MG63 (cell line): ENCODE results near the gene HPS4. TPM values are rescaled to one million over a fixed set of nuclear protein-coding genes. Genes with fewer than 3 reads are reported as not detected.

ENCODE experiments used
- DNase-seq: peaks from one replicate; pipeline ENCODE4 v3.0.0-alpha.2; 2020
- H3K27me3 ChIP-seq: fragments of 250-450 bp; sonication (Bioruptor Pico); 2 replicates; pipeline ENCODE4 v1.5.1; 2020; ENCODE audit warnings: mild to moderate bottlenecking, moderate library complexity
- H3K36me3 ChIP-seq: fragments of 250-450 bp; sonication (Bioruptor Pico); 2 replicates; pipeline ENCODE4 v1.5.1; 2020; ENCODE audit warnings: mild to moderate bottlenecking, moderate library complexity
- H3K4me3 ChIP-seq: fragments of 250-450 bp; sonication (Bioruptor Pico); 2 replicates; pipeline ENCODE4 v1.5.1; 2020; ENCODE audit warnings: mild to moderate bottlenecking, moderate library complexity
- H3K9me3 ChIP-seq: fragments of 250-450 bp; sonication (Bioruptor Pico); 2 replicates; pipeline ENCODE4 v1.5.1; 2020; ENCODE audit warnings: mild to moderate bottlenecking, moderate library complexity
- total RNA-seq: library from RNA; depleted of rRNA; stranded (reverse); fragments of >200 nt; shearing (Covaris generic); gene quantifications from 2 replicates; pipeline ENCODE4 v1.2.3, GENCODE V29; 2014; ENCODE audit warnings: low replicate concordance

The HPS4 gene
- total RNA-seq, 1 experiment from 2014 or later = 13.0 TPM

DNA sequence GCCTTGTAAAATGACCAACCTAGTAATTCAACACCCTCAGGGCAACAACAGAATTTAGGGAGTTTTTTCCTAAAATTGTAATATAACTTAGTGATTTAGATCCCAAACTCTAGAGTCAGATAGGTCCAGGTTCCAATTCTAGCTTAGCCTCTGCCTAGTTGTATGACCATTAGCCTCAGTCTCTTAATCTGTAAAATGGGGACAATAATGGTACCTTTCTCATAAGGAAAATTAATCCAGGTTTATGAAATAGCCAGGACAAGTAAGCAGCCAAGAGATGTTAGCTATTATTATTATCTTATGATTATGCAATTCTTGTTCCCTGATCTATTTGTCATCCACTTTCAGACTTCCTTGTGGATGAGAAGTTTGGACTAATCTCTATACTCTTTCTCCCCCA lies 24.6 kb upstream of the HPS4 start:
- no peaks in the 10 kb centered on the region for H3K9me3 ChIP-seq
- no peak overlapping the region for H3K4me3 ChIP-seq
- H3K36me3 ChIP-seq = peaks cover 62% of the 10 kb centered on the region
- no peaks in the 10 kb centered on the region for H3K27me3 ChIP-seq
- DNase-seq = no peak

DNA sequence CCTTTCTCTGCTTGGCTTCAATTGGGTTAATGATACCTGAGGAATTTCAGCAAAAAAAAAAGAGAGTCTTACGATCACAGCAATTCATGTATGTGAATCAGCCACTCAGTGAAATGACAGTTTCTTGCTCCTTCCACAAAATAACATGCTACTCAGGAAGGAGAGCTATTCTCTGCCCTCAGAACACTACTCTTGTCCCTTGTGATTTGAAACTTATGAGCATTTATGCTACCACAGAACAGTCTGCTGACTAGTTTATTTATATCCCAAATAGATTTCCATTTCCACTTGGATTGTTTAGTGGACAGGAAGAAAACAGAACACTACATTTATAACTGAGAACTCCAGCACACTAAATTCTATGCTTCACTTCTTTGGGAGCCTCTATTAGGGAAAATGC lies 20.2 kb upstream of the HPS4 start:
- Histone ChIP-seq H3K36me3 (peaks cover 77% of the 10 kb centered on the region), H3K4me3 (no peak overlapping the region), H3K9me3 (no peaks in the 10 kb centered on the region), H3K27me3 (no peaks in the 10 kb centered on the region)
- no peak for DNase-seq

DNA sequence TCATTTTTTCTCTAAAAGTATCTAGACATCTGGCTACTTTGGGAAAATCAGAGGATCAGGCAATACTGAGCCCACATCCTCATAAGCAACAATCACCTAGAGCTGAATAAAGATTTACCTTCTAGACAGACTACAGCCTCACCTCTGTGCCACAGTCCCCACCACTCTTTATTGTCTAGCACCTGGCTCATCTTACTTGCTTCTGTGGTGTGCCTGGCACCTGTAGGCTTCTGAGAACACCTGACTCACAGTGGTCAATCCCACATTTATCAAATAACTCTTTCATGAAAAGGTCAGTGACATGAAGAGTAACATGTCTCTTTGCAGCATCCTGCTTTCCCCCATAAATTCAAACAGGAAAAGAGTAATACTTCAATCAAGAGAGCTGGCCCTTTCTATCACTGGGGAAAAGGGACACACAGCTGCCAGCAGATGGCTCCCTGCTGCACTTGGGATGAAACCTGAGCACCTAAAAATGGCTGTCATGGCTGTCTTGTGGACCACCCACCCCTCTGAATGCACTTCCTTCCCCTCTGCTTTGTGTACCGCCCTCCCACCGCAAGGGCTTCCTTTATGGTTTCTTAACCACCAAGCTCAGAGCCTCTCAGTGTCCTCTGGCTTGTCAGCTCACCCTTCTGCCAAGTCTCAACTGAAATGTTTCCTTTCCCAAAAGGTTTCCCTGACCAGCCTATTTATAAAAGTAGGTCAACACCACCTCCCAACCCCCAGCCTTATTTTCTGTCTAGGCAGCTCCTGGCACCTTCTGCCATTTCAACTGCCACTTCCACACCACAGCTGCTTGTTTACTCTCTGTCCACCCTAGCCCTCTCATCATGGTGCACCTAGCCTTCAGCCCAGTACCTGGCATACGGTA lies 19.3 kb upstream of the HPS4 start:
- H3K27me3 ChIP-seq = no peaks in the 10 kb centered on the region
- no peaks in the 10 kb centered on the region for H3K9me3 ChIP-seq
- DNase-seq = no peak
- H3K36me3 ChIP-seq = peaks cover 74% of the 10 kb centered on the region
- H3K4me3 ChIP-seq = no peak overlapping the region

DNA sequence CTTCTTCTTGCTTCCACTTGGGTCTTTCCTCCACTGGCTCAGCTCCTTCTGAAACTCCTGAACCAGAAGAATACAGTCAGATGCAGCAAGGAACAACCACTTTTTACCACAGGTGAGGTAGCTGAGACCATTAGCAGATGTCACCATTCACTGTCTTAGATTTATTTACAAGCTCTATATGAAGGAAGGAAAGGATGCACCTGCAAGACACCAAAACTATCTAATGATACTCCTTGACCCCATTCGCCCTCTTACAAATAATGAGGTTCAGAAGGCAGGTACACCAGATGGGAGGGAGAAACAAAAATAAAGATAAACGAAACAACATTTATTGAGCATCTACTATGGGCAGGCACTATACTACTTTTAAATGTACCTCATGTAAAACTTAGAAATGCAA lies 18.4 kb upstream of the HPS4 start:
- no peaks in the 10 kb centered on the region for H3K27me3 ChIP-seq
- peaks cover 79% of the 10 kb centered on the region for H3K36me3 ChIP-seq
- H3K4me3 ChIP-seq = no peak overlapping the region

DNA sequence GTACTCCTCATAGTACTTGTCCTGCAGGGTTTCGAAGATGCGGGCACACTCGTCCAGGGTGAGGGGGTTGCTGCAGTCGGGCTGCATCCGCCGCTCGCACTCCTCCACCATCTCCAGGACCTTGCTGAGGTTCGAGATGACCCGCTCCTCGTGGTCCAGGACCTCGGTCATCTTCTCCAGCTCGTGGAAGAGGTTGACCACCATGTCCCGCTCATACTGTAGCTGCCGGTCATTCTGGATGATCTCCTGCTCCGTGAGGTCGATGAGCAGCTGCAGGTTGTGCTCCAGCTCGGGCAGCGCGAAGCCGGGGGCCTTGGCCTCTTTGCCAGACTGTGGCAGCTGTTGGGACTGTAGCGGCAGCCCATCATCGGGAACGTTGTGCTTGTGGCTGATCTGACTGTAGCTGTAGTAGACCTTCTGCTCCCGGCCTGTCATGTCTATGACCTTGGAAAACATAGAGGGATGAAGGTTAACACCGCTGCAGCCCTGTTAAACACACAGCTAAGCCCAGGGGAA lies 15.7 kb upstream of the HPS4 start:
- DNase-seq = no peak
- Histone ChIP-seq H3K4me3 (no peak overlapping the region), H3K27me3 (no peaks in the 10 kb centered on the region), H3K36me3 (peaks cover 72% of the 10 kb centered on the region), H3K9me3 (no peaks in the 10 kb centered on the region)

More for the DNA sequence above, 18.4 kb upstream of the HPS4 start:
- H3K9me3 ChIP-seq = no peaks in the 10 kb centered on the region
- DNase-seq = no peak

DNA sequence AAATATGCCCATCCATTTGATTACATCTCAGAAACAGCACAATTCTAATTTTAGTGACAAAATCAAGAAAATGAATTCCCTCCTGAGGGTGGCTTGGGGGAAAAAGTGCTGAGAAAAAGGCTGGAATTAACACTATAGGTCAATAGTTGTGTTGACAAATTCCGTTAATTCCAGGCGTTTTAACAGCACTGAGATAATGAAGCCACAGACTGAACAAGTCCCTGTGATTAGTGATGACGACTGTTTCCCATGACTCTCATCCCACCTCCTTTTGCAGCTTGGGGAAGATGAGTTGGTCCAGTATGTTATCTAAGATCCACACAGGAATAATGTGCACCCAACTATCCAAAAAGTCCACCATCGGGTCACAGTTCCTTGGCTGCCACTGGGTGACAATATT lies 12.9 kb upstream of the HPS4 start:
- Histone ChIP-seq H3K27me3 (no peaks in the 10 kb centered on the region), H3K36me3 (peaks cover 77% of the 10 kb centered on the region), H3K9me3 (no peaks in the 10 kb centered on the region), H3K4me3 (no peak overlapping the region)
- DNase-seq = no peak

DNA sequence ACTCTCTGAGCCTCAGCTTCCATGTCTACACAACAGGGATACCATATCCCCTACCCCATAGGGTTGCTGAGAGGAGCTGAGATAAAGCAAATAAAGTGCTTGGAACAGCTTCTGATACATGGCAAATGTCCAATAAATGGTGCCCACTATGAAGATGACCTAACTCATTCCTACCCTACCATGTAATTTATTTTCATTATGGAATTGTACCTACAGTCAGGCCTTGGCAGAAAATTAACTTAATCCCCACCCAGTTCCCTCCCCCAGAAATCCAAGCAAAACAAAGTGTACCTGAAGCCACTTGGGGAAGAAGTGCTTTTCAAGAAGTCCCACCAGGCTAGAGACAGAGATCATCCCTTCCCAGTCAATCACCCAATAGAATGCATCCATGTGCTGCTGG lies 10.9 kb upstream of the HPS4 start:
- H3K36me3 ChIP-seq = peaks cover 74% of the 10 kb centered on the region
- no peaks in the 10 kb centered on the region for H3K9me3 ChIP-seq
- no peak for DNase-seq
- H3K4me3 ChIP-seq = no peak overlapping the region
- H3K27me3 ChIP-seq = no peaks in the 10 kb centered on the region

DNA sequence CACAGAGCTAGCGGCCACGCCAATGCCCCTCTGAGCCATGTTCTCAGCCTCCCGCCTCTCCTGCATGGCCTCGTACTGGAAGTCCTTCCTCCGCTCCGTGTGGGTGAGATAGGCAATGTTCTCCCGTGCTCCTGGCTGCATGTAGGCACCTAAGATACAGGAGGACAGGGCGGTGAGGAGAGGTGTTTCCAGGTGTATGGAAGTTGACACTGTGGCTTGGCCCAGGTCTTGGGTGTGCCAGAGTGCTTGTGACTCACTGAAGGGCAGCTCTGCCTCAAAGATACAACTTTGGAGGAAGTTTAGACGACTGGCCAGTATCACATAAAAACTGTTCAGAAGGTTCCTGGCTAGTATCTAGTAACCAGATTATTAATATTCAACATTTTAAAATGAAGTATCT lies 8.6 kb upstream of the HPS4 start:
- Histone ChIP-seq H3K36me3 (peaks cover 78% of the 10 kb centered on the region), H3K9me3 (no peaks in the 10 kb centered on the region), H3K4me3 (no peak overlapping the region), H3K27me3 (no peaks in the 10 kb centered on the region)
- no peak for DNase-seq

DNA sequence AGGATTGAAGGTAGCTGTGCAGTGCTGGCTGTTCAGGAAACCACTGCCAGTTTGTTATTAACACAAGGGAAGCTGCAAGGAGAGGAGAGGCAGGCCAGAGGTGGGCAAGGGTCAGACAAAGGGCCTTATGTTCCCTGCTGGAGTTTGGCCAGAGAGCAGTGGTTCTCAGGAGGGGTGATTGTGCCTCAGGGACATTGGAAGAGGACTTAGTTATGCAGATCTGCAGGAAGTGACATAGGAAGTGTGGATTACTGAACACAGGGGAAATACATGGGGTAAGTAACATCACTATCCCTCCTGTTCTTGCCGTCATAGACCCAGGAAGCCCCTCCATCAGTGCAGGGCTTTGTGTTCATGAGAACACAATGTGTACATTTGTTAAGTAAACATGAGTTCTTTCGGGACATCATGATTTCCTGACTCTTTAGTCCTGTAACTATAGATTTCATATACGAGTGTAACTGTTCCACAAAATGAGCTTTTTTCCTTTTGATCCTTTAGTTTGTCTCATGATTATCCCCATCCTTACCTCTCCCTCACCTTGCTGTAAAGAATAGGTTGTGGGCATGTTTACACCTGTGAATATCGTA lies 6.0 kb upstream of the HPS4 start:
- H3K36me3 ChIP-seq = peaks cover 60% of the 10 kb centered on the region
- no peak overlapping the region for H3K4me3 ChIP-seq
- no peaks in the 10 kb centered on the region for H3K27me3 ChIP-seq
- no peaks in the 10 kb centered on the region for H3K9me3 ChIP-seq
- DNase-seq = no peak

DNA sequence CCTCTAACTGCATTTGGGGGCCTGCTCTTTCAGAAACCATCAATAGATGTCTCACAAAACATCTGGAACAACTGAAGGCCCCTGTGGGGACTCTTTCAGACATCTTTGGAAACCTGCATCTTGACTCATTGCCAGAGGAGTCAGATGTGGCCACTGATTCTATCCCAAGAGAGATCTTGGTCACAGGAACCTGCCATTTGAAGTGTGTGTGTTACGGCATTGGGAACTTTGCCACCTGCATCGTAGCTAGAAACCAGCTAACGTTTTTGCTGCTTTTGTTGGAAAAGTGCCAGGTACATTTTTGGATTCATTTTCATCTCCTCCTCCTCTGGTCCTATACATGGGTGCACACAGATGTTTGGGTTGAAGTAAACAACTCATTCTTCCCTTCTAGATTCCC lies 4.4 kb upstream of the HPS4 start:
- H3K4me3 ChIP-seq = no peak overlapping the region
- no peak for DNase-seq
- H3K36me3 ChIP-seq = peaks cover 45% of the 10 kb centered on the region
- H3K27me3 ChIP-seq = no peaks in the 10 kb centered on the region
- no peaks in the 10 kb centered on the region for H3K9me3 ChIP-seq

DNA sequence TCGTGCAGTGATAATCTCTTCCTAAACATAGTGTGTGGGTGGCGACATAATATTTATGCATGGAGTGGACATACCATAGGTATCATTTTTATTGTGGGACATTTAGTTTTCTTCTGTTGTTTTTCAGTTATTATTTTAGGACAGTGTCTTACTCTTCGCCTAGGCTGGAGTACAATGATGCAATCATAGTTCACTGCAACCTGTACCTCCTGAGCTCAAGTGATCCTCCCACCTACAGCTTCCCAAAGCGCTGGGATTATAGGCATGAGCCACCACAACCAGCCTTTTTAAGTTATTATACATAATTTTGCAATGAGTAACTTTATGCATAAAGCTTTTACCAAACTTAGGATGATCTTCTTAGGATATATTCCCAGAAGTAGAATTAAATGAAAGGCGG lies 2.8 kb upstream of the HPS4 start:
- Histone ChIP-seq H3K9me3 (no peaks in the 10 kb centered on the region), H3K36me3 (peaks cover 36% of the 10 kb centered on the region), H3K4me3 (no peak overlapping the region), H3K27me3 (no peaks in the 10 kb centered on the region)
- DNase-seq = no peak

DNA sequence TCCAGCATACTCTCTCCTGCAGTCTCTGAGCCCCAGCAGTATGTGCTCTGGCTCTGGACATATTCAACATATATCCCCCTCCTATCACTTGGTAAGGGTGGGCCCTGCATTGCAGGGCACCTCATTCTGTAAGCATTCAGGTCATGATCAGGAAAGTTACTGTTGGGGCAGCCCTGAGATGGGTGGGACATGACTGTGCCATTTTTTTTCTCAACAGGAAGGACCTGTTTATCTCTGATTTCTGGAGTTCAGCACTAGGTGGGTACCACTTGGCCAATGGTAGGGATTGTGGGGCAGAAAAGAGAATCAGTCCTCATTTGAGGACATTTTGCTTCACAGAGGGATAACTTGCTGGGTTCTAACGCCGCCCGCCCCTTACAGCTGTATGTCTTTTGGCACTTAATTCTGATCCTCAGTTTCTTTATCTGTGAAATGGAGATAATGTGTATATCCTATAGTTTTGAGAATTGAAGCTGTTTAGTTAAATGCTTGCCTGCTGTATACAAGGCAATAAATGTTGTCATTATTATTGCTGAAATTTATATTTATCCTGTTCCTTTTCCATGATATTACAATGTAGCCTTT lies 2.3 kb upstream of the HPS4 start:
- Histone ChIP-seq H3K36me3 (peaks cover 33% of the 10 kb centered on the region), H3K9me3 (no peaks in the 10 kb centered on the region), H3K27me3 (no peaks in the 10 kb centered on the region), H3K4me3 (no peak overlapping the region)
- no peak for DNase-seq

DNA sequence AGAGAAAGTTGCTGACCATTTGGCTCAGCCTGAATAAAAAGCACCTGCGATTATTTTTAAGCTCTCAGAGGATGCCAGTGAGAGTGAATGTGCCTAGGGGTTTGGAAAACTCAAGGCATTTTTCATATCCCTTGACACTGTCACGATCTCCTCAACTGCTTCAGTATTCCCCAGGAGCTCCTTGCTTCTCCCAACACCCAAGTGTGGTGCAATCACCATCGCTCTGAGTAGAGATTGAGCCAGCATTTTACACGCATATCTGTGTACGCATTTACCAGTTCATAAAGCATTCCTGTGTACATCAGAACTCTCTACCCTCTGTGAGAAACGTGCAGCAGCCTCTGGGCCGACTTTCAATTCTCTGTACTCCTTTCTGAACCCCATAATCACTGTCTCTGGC lies 1.4 kb upstream of the HPS4 start:
- H3K4me3 ChIP-seq = peak overlapping the region; percentile 97
- H3K27me3 ChIP-seq = no peaks in the 10 kb centered on the region
- peaks cover 29% of the 10 kb centered on the region for H3K36me3 ChIP-seq
- no peak for DNase-seq
- H3K9me3 ChIP-seq = no peaks in the 10 kb centered on the region

DNA sequence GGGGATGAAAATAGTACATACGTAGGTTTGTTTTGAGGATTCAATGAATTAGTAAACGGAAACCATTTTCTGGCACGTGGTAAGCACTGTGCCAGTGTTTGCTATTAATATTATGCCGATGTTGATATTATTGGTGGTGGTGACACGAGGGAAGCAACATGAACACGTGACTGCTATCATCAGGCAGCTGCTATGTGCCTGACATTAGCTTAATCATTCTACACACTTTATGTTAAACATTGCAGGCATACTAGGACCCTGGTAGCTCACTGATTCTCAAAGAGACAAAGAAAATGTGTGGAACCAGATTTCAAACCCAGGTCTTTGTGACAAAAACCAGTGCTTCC lies 750 bp upstream of the HPS4 start:
- no peaks in the 10 kb centered on the region for H3K9me3 ChIP-seq
- peaks cover 25% of the 10 kb centered on the region for H3K36me3 ChIP-seq
- DNase-seq = no peak
- H3K27me3 ChIP-seq = no peaks in the 10 kb centered on the region
- peak overlapping the region; percentile 97 for H3K4me3 ChIP-seq

DNA sequence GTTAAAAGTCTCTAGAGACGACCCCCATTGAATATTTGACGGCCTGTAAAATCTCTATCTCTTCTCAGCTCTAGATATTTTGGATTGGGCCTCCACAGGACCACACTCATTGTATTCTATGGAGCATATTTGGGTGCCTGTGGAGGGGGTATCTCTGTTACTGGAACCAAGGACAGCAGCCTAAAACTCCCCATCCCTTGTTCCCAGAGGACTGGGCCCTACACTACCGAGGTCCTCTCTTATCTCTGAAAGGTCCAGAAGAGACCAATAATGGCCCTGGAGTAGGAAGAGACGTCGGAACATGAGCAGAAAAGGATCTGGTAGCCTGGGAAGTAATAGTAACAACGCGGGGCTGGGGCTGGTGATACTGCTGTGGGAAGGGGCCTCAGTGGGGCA lies 542 bp downstream of the HPS4 start:
- Histone ChIP-seq H3K9me3 (no peaks in the 10 kb centered on the region), H3K27me3 (no peaks in the 10 kb centered on the region), H3K4me3 (peak overlapping the region; percentile 97), H3K36me3 (peaks cover 20% of the 10 kb centered on the region)
- DNase-seq = no peak

DNA sequence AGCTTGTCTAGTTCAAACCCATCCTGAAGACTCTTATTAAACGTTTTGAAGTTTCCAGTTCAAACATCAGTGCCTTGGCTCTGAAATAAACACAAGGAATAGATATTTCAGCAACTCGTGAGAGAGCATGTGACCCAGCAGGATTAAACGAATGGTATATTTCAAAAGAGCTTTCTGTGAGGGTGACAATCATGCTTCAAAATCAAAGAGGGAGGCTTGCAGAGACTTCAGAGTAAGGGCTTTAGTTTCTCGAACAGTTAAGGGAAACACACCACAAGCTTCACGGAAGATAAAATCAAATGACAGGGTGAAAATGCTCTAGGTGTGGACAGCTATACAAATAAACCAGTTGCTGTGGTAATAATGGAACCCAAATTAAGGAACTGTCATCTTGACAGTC lies 1.4 kb downstream of the HPS4 start:
- DNase-seq = no peak
- peaks cover 26% of the 10 kb centered on the region for H3K36me3 ChIP-seq
- no peaks in the 10 kb centered on the region for H3K9me3 ChIP-seq
- H3K27me3 ChIP-seq = no peaks in the 10 kb centered on the region
- no peak overlapping the region for H3K4me3 ChIP-seq

DNA sequence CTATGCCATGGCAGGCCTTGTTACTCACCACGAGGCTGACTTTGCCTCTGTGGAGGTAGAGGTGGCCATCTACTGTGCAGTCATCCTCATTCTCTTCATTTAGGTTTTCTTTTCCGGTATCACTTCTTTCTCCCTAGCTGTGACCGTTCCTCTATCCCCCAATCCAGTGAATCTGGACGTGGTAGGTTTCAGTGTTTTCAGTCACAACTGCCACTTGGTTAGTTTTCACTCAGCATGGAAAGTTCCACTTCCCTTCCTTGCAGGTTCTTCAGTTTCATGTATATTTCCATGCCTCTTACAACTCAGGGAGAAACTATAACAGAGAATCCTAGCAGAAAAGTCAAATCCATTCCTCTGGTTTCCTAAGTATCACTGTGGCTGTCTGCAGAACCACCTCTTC lies 1.9 kb downstream of the HPS4 start:
- H3K9me3 ChIP-seq = no peaks in the 10 kb centered on the region
- H3K27me3 ChIP-seq = no peaks in the 10 kb centered on the region
- H3K4me3 ChIP-seq = no peak overlapping the region
- peaks cover 29% of the 10 kb centered on the region for H3K36me3 ChIP-seq
- no peak for DNase-seq
